Measurements from ENCODE around the gene RGS6.

RGS6 gene

GRCh38 chr14:71995741-71996140 is 63.5 kb downstream of the RGS6 start:
- Histone ChIP-seq H3K36me3 (ENCODE audit: control insufficient read depth in 1 of 2, insufficient read depth in 2 of 2, low read depth in 1 of 2, low read length in 2 of 2) (no peaks in the 10 kb centered on the region), H4K8ac (ENCODE audit: low read length) (no peak overlapping the region), H3K18ac (ENCODE audit: low read depth in 1 of 2, low read length in 2 of 2) (no peak overlapping the region), H3K79me1 (replicated peaks; ENCODE audit: low read length, poor library complexity, severe bottlenecking) (no peaks in the 10 kb centered on the region), H3K23ac (ENCODE audit: low read length in 2 of 2) (no peak overlapping the region), H2AK5ac (ENCODE audit: low read length, severe bottlenecking) (no peak overlapping the region), H3K27ac (ENCODE audit: low read length, poor library complexity, severe bottlenecking) (no peak overlapping the region), H2BK15ac (ENCODE audit: low read depth, poor library complexity, severe bottlenecking) (no peak overlapping the region), H3K14ac (ENCODE audit: low read length in 2 of 2) (no peak overlapping the region), H2AFZ (ENCODE audit: low read depth, low read length) (no peak overlapping the region), H2BK5ac (ENCODE audit: low read depth, low read length, poor library complexity, severe bottlenecking) (no peak overlapping the region), H3K4ac (ENCODE audit: low read depth in 1 of 2, low read length in 2 of 2) (no peak overlapping the region), H2BK120ac (ENCODE audit: low read depth, low read length) (no peak overlapping the region), H3K27me3 (ENCODE audit: control insufficient read depth in 1 of 2, insufficient read depth in 1 of 2, low read length in 2 of 2) (no peaks in the 10 kb centered on the region), H3K4me3 (ENCODE audit: insufficient read depth in 1 of 2, low read depth in 1 of 2, low read length in 2 of 2) (no peak overlapping the region), H3K4me1 (ENCODE audit: control insufficient read depth, insufficient read depth, low read depth, low read length) (no peaks in the 10 kb centered on the region), H3K9me3 (ENCODE audit: control insufficient read depth, low read length) (no peaks in the 10 kb centered on the region), H4K91ac (ENCODE audit: low read length) (no peak overlapping the region), H3K9ac (ENCODE audit: low read length) (no peak overlapping the region), H2BK12ac (ENCODE audit: low read length in 2 of 2) (no peak overlapping the region), H3K4me2 (ENCODE audit: low read length, poor library complexity, severe bottlenecking) (no peak overlapping the region)
- DNase-seq: no peak
- WGBS: 85% methylated on average over 8 of the region's 9 CpGs

- H3K79me1 ChIP-seq (replicated peaks; ENCODE audit: low read length, poor library complexity, severe bottlenecking): no peaks in the 10 kb centered on the region
- no peak for DNase-seq
- no peak overlapping the region for H3K9ac ChIP-seq (ENCODE audit: low read length)
- no peaks in the 10 kb centered on the region for H3K9me3 ChIP-seq (ENCODE audit: control insufficient read depth, low read length)
- no peak overlapping the region for H2BK5ac ChIP-seq (ENCODE audit: low read depth, low read length, poor library complexity, severe bottlenecking)
- no peaks in the 10 kb centered on the region for H3K36me3 ChIP-seq (ENCODE audit: control insufficient read depth in 1 of 2, insufficient read depth in 2 of 2, low read depth in 1 of 2, low read length in 2 of 2)
- H3K4me3 ChIP-seq (ENCODE audit: insufficient read depth in 1 of 2, low read depth in 1 of 2, low read length in 2 of 2): no peak overlapping the region
- H3K23ac ChIP-seq (ENCODE audit: low read length in 2 of 2): no peak overlapping the region
- H2BK120ac ChIP-seq (ENCODE audit: low read depth, low read length): no peak overlapping the region
- no peak overlapping the region for H3K27ac ChIP-seq (ENCODE audit: low read length, poor library complexity, severe bottlenecking)
- WGBS: 87% methylated on average over 3 of the region's 3 CpGs
- H3K14ac ChIP-seq (ENCODE audit: low read length in 2 of 2): no peak overlapping the region
- H2BK15ac ChIP-seq (ENCODE audit: low read depth, poor library complexity, severe bottlenecking): no peak overlapping the region
- H2AK5ac ChIP-seq (ENCODE audit: low read length, severe bottlenecking): no peak overlapping the region
- no peak overlapping the region for H3K4me2 ChIP-seq (ENCODE audit: low read length, poor library complexity, severe bottlenecking)
- no peaks in the 10 kb centered on the region for H3K4me1 ChIP-seq (ENCODE audit: control insufficient read depth, insufficient read depth, low read depth, low read length)
- H3K4ac ChIP-seq (ENCODE audit: low read depth in 1 of 2, low read length in 2 of 2): no peak overlapping the region
- no peak overlapping the region for H3K18ac ChIP-seq (ENCODE audit: low read depth in 1 of 2, low read length in 2 of 2)
- H3K27me3 ChIP-seq (ENCODE audit: control insufficient read depth in 1 of 2, insufficient read depth in 1 of 2, low read length in 2 of 2): no peaks in the 10 kb centered on the region
- no peak overlapping the region for H2AFZ ChIP-seq (ENCODE audit: low read depth, low read length)
- H2BK12ac ChIP-seq (ENCODE audit: low read length in 2 of 2): no peak overlapping the region
- no peak overlapping the region for H4K91ac ChIP-seq (ENCODE audit: low read length)
- no peak overlapping the region for H4K8ac ChIP-seq (ENCODE audit: low read length)
Observed at GRCh38 chr14:71996610-71997009, 64.4 kb downstream of the RGS6 start.

DNA sequence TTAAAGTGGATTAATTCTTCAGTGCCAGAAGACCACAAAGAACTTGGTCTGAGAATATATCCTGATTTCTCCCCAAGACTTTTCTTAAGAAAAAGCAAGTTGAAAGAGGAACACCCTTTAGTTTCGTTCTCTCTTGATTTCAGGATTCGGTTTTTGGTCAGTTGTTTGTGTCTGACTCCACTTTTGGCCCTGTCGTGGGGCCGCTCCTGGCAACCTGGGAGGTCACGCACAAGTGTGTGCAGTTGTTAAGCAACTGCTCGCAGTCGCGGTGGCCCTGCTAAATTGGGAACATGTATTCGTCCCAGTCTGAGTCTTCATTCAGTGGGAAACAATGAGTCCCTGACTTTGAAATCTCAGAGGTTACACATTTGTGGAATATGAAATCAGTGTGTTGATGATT is 68.7 kb downstream of the RGS6 start:
- no peak overlapping the region for H3K4me3 ChIP-seq (ENCODE audit: insufficient read depth in 1 of 2, low read depth in 1 of 2, low read length in 2 of 2)
- no peak overlapping the region for H2AFZ ChIP-seq (ENCODE audit: low read depth, low read length)
- H3K27me3 ChIP-seq (ENCODE audit: control insufficient read depth in 1 of 2, insufficient read depth in 1 of 2, low read length in 2 of 2): no peaks in the 10 kb centered on the region
- H3K27ac ChIP-seq (ENCODE audit: low read length, poor library complexity, severe bottlenecking): no peak overlapping the region
- WGBS: 88% methylated on average over 9 of the region's 9 CpGs
- no peak overlapping the region for H2BK15ac ChIP-seq (ENCODE audit: low read depth, poor library complexity, severe bottlenecking)
- H3K9ac ChIP-seq (ENCODE audit: low read length): no peak overlapping the region
- H3K4ac ChIP-seq (ENCODE audit: low read depth in 1 of 2, low read length in 2 of 2): no peak overlapping the region
- H3K9me3 ChIP-seq (ENCODE audit: control insufficient read depth, low read length): no peaks in the 10 kb centered on the region
- no peaks in the 10 kb centered on the region for H3K4me1 ChIP-seq (ENCODE audit: control insufficient read depth, insufficient read depth, low read depth, low read length)
- H4K91ac ChIP-seq (ENCODE audit: low read length): no peak overlapping the region
- no peak overlapping the region for H2BK12ac ChIP-seq (ENCODE audit: low read length in 2 of 2)
- H2BK120ac ChIP-seq (ENCODE audit: low read depth, low read length): no peak overlapping the region
- H4K8ac ChIP-seq (ENCODE audit: low read length): no peak overlapping the region
- no peak overlapping the region for H3K4me2 ChIP-seq (ENCODE audit: low read length, poor library complexity, severe bottlenecking)
- no peak overlapping the region for H3K18ac ChIP-seq (ENCODE audit: low read depth in 1 of 2, low read length in 2 of 2)
- no peaks in the 10 kb centered on the region for H3K36me3 ChIP-seq (ENCODE audit: control insufficient read depth in 1 of 2, insufficient read depth in 2 of 2, low read depth in 1 of 2, low read length in 2 of 2)
- no peak for DNase-seq
- no peak overlapping the region for H3K14ac ChIP-seq (ENCODE audit: low read length in 2 of 2)
- no peak overlapping the region for H3K23ac ChIP-seq (ENCODE audit: low read length in 2 of 2)
- no peak overlapping the region for H2AK5ac ChIP-seq (ENCODE audit: low read length, severe bottlenecking)
- H3K79me1 ChIP-seq (replicated peaks; ENCODE audit: low read length, poor library complexity, severe bottlenecking): no peaks in the 10 kb centered on the region
- no peak overlapping the region for H2BK5ac ChIP-seq (ENCODE audit: low read depth, low read length, poor library complexity, severe bottlenecking)

- Histone ChIP-seq H2BK12ac (ENCODE audit: low read length in 2 of 2) (no peak overlapping the region), H2AK5ac (ENCODE audit: low read length, severe bottlenecking) (no peak overlapping the region), H4K8ac (ENCODE audit: low read length) (no peak overlapping the region), H3K4me1 (ENCODE audit: control insufficient read depth, insufficient read depth, low read depth, low read length) (no peaks in the 10 kb centered on the region), H3K4me3 (ENCODE audit: insufficient read depth in 1 of 2, low read depth in 1 of 2, low read length in 2 of 2) (no peak overlapping the region), H2BK15ac (ENCODE audit: low read depth, poor library complexity, severe bottlenecking) (no peak overlapping the region), H2BK120ac (ENCODE audit: low read depth, low read length) (no peak overlapping the region), H3K9ac (ENCODE audit: low read length) (no peak overlapping the region), H3K27ac (ENCODE audit: low read length, poor library complexity, severe bottlenecking) (no peak overlapping the region), H3K4ac (ENCODE audit: low read depth in 1 of 2, low read length in 2 of 2) (no peak overlapping the region), H3K23ac (ENCODE audit: low read length in 2 of 2) (no peak overlapping the region), H3K4me2 (ENCODE audit: low read length, poor library complexity, severe bottlenecking) (no peak overlapping the region), H3K79me1 (replicated peaks; ENCODE audit: low read length, poor library complexity, severe bottlenecking) (no peaks in the 10 kb centered on the region), H3K36me3 (ENCODE audit: control insufficient read depth in 1 of 2, insufficient read depth in 2 of 2, low read depth in 1 of 2, low read length in 2 of 2) (no peaks in the 10 kb centered on the region), H3K27me3 (ENCODE audit: control insufficient read depth in 1 of 2, insufficient read depth in 1 of 2, low read length in 2 of 2) (no peaks in the 10 kb centered on the region), H3K14ac (ENCODE audit: low read length in 2 of 2) (no peak overlapping the region), H3K9me3 (ENCODE audit: control insufficient read depth, low read length) (peaks cover 2% of the 10 kb centered on the region), H4K91ac (ENCODE audit: low read length) (no peak overlapping the region), H3K18ac (ENCODE audit: low read depth in 1 of 2, low read length in 2 of 2) (no peak overlapping the region), H2AFZ (ENCODE audit: low read depth, low read length) (no peak overlapping the region), H2BK5ac (ENCODE audit: low read depth, low read length, poor library complexity, severe bottlenecking) (no peak overlapping the region)
- DNase-seq: no peak
- WGBS: 60% methylated on average over 3 of the region's 3 CpGs
Observed at GRCh38 chr14:72002731-72003130, 70.5 kb downstream of the RGS6 start.
